Right lobe of liver (tissue), 4 donors: Measurements from ENCODE around the gene LMBRD2.

Source experiments
- CTCF ChIP-seq, 4 donors: fragments of 200-600 bp in 3 of 4; fragments of 450-650 bp in 1 of 4; IDR thresholded peaks; one replicate each; pipeline versions ENCODE4 v1.5.1 to v1.8.0; 2016 to 2022; ENCODE audit warnings: antibody characterized with exemption in 4 of 4, mild to moderate bottlenecking in 2 of 4
- POLR2A ChIP-seq: fragments of 450-650 bp; IDR thresholded peaks from one replicate; pipeline ENCODE4 v1.6.1; 2017; ENCODE audit warnings: antibody characterized with exemption, mild to moderate bottlenecking
- donor health status: DM: no; HTN: no; CAD: no.
- donor health status: DM: no; HTN: no; CAD: no.
- donor health status: DM: no; HTN: yes; CAD: no.

GRCh38 chr5:36125868-36126267 is 25.8 kb downstream of the LMBRD2 start:
- TF ChIP-seq POLR2A (no peak), CTCF (IDR thresholded peaks at IDR 0.05) (no peak)
